ENCODE measurements around the gene SND1. TPM values are rescaled to one million over a fixed set of nuclear protein-coding genes. Genes with fewer than 3 reads are reported as not detected.

Gene SND1
- total RNA-seq, 5 donors from 2014 or later (not counting 1 experiment from before 2014, with no cell fraction given) = 137 to 187 (median 154) TPM

- Mint-ChIP-seq H3K27ac (no peak overlapping the region), H3K36me3 (peaks cover 57% of the 10 kb centered on the region), H3K4me3 (no peak overlapping the region), H3K27me3 (no peaks in the 10 kb centered on the region), H3K4me1 (peaks cover 26 to 31% (median 30%) of the 10 kb centered on the region in 3 donors), H3K9me3 (peaks cover 13 to 24% (median 19%) of the 10 kb centered on the region in 3 donors)
- H3K27me3 ChIP-seq (replicated peaks in 1 of 2; ENCODE audit: control insufficient read depth in 2 of 2, extremely low read depth in 1 of 2, insufficient read depth in 2 of 2, low read length in 1 of 2) = no peaks in the 10 kb centered on the region
- no peak overlapping the region for H3K4me3 ChIP-seq (ENCODE audit: control insufficient read depth in 1 of 2, extremely low read depth in 1 of 2, low read length in 1 of 2)
- no peak overlapping the region for H3K27ac ChIP-seq (ENCODE audit: low read length)
- ChIA-PET CTCF (no interaction called here), POLR2A (interaction anchor here in 1 of 2 donors (0.6 to 0.8 kb wide), 2 partner anchors 9 to 31 kb away, joined by 3 read pairs; no protein-coding TSS in a partner anchor)
- DNase-seq = no peak
- H3K36me3 ChIP-seq (ENCODE audit: control insufficient read depth in 2 of 2, extremely low read depth in 1 of 2, insufficient read depth in 1 of 2, low read length in 1 of 2) = peaks cover 0 to 15% of the 10 kb centered on the region in 2 donors
- no peak for ATAC-seq (replicated peaks in 1 of 4)
- no peaks in the 10 kb centered on the region for H3K9me3 ChIP-seq
- peaks cover 0 to 8% of the 10 kb centered on the region in 2 experiments for H3K4me1 ChIP-seq (ENCODE audit: control insufficient read depth in 1 of 2, extremely low read depth in 1 of 2, insufficient read depth in 2 of 2, low read length in 2 of 2)
These were observed 327.7 kb downstream of the SND1 start for GRCh38 chr7:127979728-127980126.

GRCh38 chr7:127980901-127981300 is 328.9 kb downstream of the SND1 start:
- Histone ChIP-seq H3K9me3 (no peaks in the 10 kb centered on the region), H3K4me1 (ENCODE audit: control insufficient read depth in 1 of 2, extremely low read depth in 1 of 2, insufficient read depth in 2 of 2, low read length in 2 of 2) (peaks cover 0 to 8% of the 10 kb centered on the region in 2 experiments), H3K4me3 (ENCODE audit: control insufficient read depth in 1 of 2, extremely low read depth in 1 of 2, low read length in 1 of 2) (no peak overlapping the region), H3K36me3 (ENCODE audit: control insufficient read depth in 2 of 2, extremely low read depth in 1 of 2, insufficient read depth in 1 of 2, low read length in 1 of 2) (peaks cover 0 to 11% of the 10 kb centered on the region in 2 donors), H3K27ac (ENCODE audit: low read length) (no peak overlapping the region), H3K27me3 (replicated peaks in 1 of 2; ENCODE audit: control insufficient read depth in 2 of 2, extremely low read depth in 1 of 2, insufficient read depth in 2 of 2, low read length in 1 of 2) (no peaks in the 10 kb centered on the region)
- peaks cover 13 to 24% (median 19%) of the 10 kb centered on the region in 3 donors for H3K9me3 Mint-ChIP-seq
- no peaks in the 10 kb centered on the region for H3K27me3 Mint-ChIP-seq
- H3K4me3 Mint-ChIP-seq = no peak overlapping the region
- no CpG with 5 or more reads among the region's 1 CpG for WGBS (ENCODE audit: insufficient coverage)
- peaks cover 53% of the 10 kb centered on the region for H3K36me3 Mint-ChIP-seq
- ATAC-seq (replicated peaks in 1 of 4) (no peak), DNase-seq (no peak)
- no peak overlapping the region for H3K27ac Mint-ChIP-seq
- ChIA-PET POLR2A (no interaction called here), CTCF (no interaction called here)
- H3K4me1 Mint-ChIP-seq = peaks cover 27 to 31% (median 30%) of the 10 kb centered on the region in 3 donors

- no peak overlapping the region for H3K4me3 ChIP-seq (ENCODE audit: control insufficient read depth in 1 of 2, extremely low read depth in 1 of 2, low read length in 1 of 2)
- H3K9me3 ChIP-seq = no peaks in the 10 kb centered on the region
- peaks cover 0 to 6% of the 10 kb centered on the region in 2 donors for H3K36me3 ChIP-seq (ENCODE audit: control insufficient read depth in 2 of 2, extremely low read depth in 1 of 2, insufficient read depth in 1 of 2, low read length in 1 of 2)
- Mint-ChIP-seq H3K27me3 (no peaks in the 10 kb centered on the region), H3K36me3 (peaks cover 42% of the 10 kb centered on the region), H3K9me3 (peaks cover 13 to 23% (median 19%) of the 10 kb centered on the region in 3 donors), H3K4me3 (no peak overlapping the region), H3K4me1 (peaks cover 27 to 31% (median 30%) of the 10 kb centered on the region in 3 donors), H3K27ac (no peak overlapping the region)
- ChIA-PET POLR2A (interaction anchor here in 1 of 2 donors (0.6 kb wide), 1 partner anchor 14 kb away, joined by 3 read pairs; no protein-coding TSS in a partner anchor), CTCF (no interaction called here)
- DNase-seq (no peak), ATAC-seq (replicated peaks in 1 of 4) (no peak)
- H3K27me3 ChIP-seq (replicated peaks in 1 of 2; ENCODE audit: control insufficient read depth in 2 of 2, extremely low read depth in 1 of 2, insufficient read depth in 2 of 2, low read length in 1 of 2) = no peaks in the 10 kb centered on the region
- WGBS (ENCODE audit: insufficient coverage) = no CpG with 5 or more reads among the region's 4 CpGs
- peaks cover 0 to 8% of the 10 kb centered on the region in 2 experiments for H3K4me1 ChIP-seq (ENCODE audit: control insufficient read depth in 1 of 2, extremely low read depth in 1 of 2, insufficient read depth in 2 of 2, low read length in 2 of 2)
- H3K27ac ChIP-seq (ENCODE audit: low read length) = no peak overlapping the region
These were observed 330.0 kb downstream of the SND1 start for GRCh38 chr7:127981965-127982364.

GRCh38 chr7:127983804-127984332 is 331.9 kb downstream of the SND1 start:
- no peaks in the 10 kb centered on the region for H3K27me3 Mint-ChIP-seq
- CTCF ChIA-PET = no interaction called here
- H3K4me1 Mint-ChIP-seq = peaks cover 27 to 30% (median 29%) of the 10 kb centered on the region in 3 donors
- peaks cover 33% of the 10 kb centered on the region for H3K36me3 Mint-ChIP-seq
- DNase-seq (no peak), ATAC-seq (replicated peaks in 1 of 4) (no peak)
- 69% methylated on average over 4 of the region's 5 CpGs for WGBS (ENCODE audit: insufficient coverage)
- H3K9me3 Mint-ChIP-seq = peaks cover 4 to 8% (median 7%) of the 10 kb centered on the region in 3 donors
- Histone ChIP-seq H3K36me3 (ENCODE audit: control insufficient read depth in 2 of 2, extremely low read depth in 1 of 2, insufficient read depth in 1 of 2, low read length in 1 of 2) (no peaks in the 10 kb centered on the region), H3K27ac (ENCODE audit: low read length) (no peak overlapping the region), H3K4me1 (ENCODE audit: control insufficient read depth in 1 of 2, extremely low read depth in 1 of 2, insufficient read depth in 2 of 2, low read length in 2 of 2) (peaks cover 0 to 8% of the 10 kb centered on the region in 2 experiments), H3K27me3 (replicated peaks in 1 of 2; ENCODE audit: control insufficient read depth in 2 of 2, extremely low read depth in 1 of 2, insufficient read depth in 2 of 2, low read length in 1 of 2) (no peaks in the 10 kb centered on the region), H3K4me3 (ENCODE audit: control insufficient read depth in 1 of 2, extremely low read depth in 1 of 2, low read length in 1 of 2) (no peak overlapping the region), H3K9me3 (no peaks in the 10 kb centered on the region)
- no peak overlapping the region for H3K27ac Mint-ChIP-seq
- POLR2A ChIA-PET = no interaction called here
- no peak overlapping the region for H3K4me3 Mint-ChIP-seq

GRCh38 chr7:127986581-127987521 is 334.9 kb downstream of the SND1 start:
- H3K27ac ChIP-seq (ENCODE audit: low read length) = no peak overlapping the region
- DNase-seq (no peak), ATAC-seq (replicated peaks in 1 of 4) (no peak)
- Mint-ChIP-seq H3K4me1 (peaks cover 10 to 12% (median 11%) of the 10 kb centered on the region in 3 donors), H3K4me3 (no peak overlapping the region), H3K9me3 (no peaks in the 10 kb centered on the region), H3K27me3 (no peaks in the 10 kb centered on the region), H3K27ac (no peak overlapping the region), H3K36me3 (peaks cover 46% of the 10 kb centered on the region)
- 97% methylated on average over 3 of the region's 4 CpGs for WGBS (ENCODE audit: insufficient coverage)
- H3K4me3 ChIP-seq (ENCODE audit: control insufficient read depth in 1 of 2, extremely low read depth in 1 of 2, low read length in 1 of 2) = no peak overlapping the region
- no peaks in the 10 kb centered on the region for H3K9me3 ChIP-seq
- peaks cover 3 to 15% of the 10 kb centered on the region in 2 donors for H3K36me3 ChIP-seq (ENCODE audit: control insufficient read depth in 2 of 2, extremely low read depth in 1 of 2, insufficient read depth in 1 of 2, low read length in 1 of 2)
- POLR2A ChIA-PET = no interaction called here
- CTCF ChIA-PET = no interaction called here
- H3K27me3 ChIP-seq (replicated peaks in 1 of 2; ENCODE audit: control insufficient read depth in 2 of 2, extremely low read depth in 1 of 2, insufficient read depth in 2 of 2, low read length in 1 of 2) = no peaks in the 10 kb centered on the region
- H3K4me1 ChIP-seq (ENCODE audit: control insufficient read depth in 1 of 2, extremely low read depth in 1 of 2, insufficient read depth in 2 of 2, low read length in 2 of 2) = peaks cover 0 to 4% of the 10 kb centered on the region in 2 experiments

- no peaks in the 10 kb centered on the region for H3K9me3 ChIP-seq
- no peak for DNase-seq
- 100% methylated on average over 1 of the region's 1 CpG for WGBS (ENCODE audit: insufficient coverage)
- H3K27me3 ChIP-seq (replicated peaks in 1 of 2; ENCODE audit: control insufficient read depth in 2 of 2, extremely low read depth in 1 of 2, insufficient read depth in 2 of 2, low read length in 1 of 2) = no peaks in the 10 kb centered on the region
- ATAC-seq (replicated peaks in 1 of 4) = no peak
- CTCF ChIA-PET = no interaction called here
- peaks cover 9 to 31% of the 10 kb centered on the region in 2 donors for H3K36me3 ChIP-seq (ENCODE audit: control insufficient read depth in 2 of 2, extremely low read depth in 1 of 2, insufficient read depth in 1 of 2, low read length in 1 of 2)
- no peak overlapping the region for H3K4me3 ChIP-seq (ENCODE audit: control insufficient read depth in 1 of 2, extremely low read depth in 1 of 2, low read length in 1 of 2)
- H3K27ac Mint-ChIP-seq = no peak overlapping the region
- peaks cover 0 to 6% (median 3%) of the 10 kb centered on the region in 3 donors for H3K4me1 Mint-ChIP-seq
- H3K9me3 Mint-ChIP-seq = no peaks in the 10 kb centered on the region
- no peaks in the 10 kb centered on the region for H3K4me1 ChIP-seq (ENCODE audit: control insufficient read depth in 1 of 2, extremely low read depth in 1 of 2, insufficient read depth in 2 of 2, low read length in 2 of 2)
- H3K27me3 Mint-ChIP-seq = no peaks in the 10 kb centered on the region
- POLR2A ChIA-PET = no interaction called here
- no peak overlapping the region for H3K27ac ChIP-seq (ENCODE audit: low read length)
- no peak overlapping the region for H3K4me3 Mint-ChIP-seq
- H3K36me3 Mint-ChIP-seq = peaks cover 62% of the 10 kb centered on the region
These were observed 336.8 kb downstream of the SND1 start for GRCh38 chr7:127988751-127989150.

All from T-cell (primary cell).